Activated CD8-positive, alpha-beta memory T cell treated with anti-CD3 and anti-CD28 coated beads for 48 hours (primary cell): ENCODE data around the gene TGFB2.

Experiments used
- DNase-seq, 3 experiments: peaks; one replicate each; pipeline ENCODE4 v3.0.0-alpha.2; 2020; ENCODE audit warnings: low read depth in 2 of 3, low spot score in 2 of 3

TGFB2 gene

DNA sequence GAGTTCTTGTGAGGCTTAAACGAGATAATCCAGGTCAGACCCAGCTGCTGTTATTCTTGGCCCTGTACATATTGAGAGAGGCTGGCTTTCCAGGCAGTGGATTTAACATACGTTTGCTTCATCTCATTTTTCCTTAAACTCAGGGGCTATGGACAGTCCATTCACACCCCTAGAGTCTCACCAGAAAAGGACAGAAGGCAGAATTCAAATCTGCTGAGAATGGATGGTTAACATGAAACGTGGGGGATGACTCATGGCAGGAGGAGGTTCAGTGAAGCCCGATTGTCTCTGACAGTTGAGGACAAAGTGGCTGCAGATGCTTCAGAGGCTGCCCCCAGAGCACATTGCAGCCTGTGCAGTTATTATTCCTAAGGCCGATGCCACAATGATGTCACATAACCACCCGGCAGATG, 39.5 kb downstream of the TGFB2 start:
- no peak for DNase-seq

- DNase-seq, result no peak
Measured at GRCh38 chr1:218388591-218388990, 43.5 kb downstream of the TGFB2 start.

GRCh38 chr1:218390618-218391017, 45.5 kb downstream of the TGFB2 start:
- DNase-seq, result no peak

DNA sequence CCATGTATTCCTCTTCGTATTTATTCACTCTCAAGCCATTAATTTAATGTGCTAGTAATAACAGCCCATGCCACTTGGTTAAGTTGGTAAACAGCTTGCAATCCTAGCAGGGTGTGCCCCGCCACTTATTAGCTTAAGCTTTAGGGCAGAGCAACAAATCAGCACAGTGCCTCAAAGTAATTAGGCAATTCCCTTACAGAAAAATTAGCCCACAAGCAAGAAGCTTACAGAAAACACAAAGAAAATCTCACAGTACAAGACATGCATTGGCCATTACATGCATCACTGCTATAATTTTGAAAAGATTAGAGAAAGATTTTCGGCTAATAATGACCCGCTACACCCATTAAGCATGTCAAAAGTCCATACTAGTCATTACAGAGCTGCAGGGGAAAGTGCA, 47.6 kb downstream of the TGFB2 start:
- DNase-seq, result no peak

GRCh38 chr1:218394416-218394815, 49.3 kb downstream of the TGFB2 start:
- DNase-seq, result no peak

DNA sequence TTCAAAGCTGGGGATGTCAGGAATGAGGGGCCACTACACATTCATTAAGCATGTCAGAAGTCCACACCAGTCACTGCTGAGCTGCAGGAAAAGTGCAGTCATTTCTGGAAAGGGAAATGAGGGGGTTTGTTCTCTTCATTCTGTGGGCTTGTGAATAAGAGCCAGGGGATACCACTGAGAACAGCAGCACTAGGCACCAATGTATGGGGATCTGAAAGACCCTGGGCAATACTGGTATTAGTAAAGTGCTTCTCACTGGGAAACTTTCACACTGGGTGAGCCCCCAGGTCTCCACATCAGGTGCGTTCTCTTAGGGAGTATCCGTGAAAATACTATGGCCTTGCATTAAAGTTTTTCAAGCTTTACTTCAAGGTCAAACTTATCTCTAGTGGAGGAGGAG, 49.9 kb downstream of the TGFB2 start:
- DNase-seq, result no peak

DNA sequence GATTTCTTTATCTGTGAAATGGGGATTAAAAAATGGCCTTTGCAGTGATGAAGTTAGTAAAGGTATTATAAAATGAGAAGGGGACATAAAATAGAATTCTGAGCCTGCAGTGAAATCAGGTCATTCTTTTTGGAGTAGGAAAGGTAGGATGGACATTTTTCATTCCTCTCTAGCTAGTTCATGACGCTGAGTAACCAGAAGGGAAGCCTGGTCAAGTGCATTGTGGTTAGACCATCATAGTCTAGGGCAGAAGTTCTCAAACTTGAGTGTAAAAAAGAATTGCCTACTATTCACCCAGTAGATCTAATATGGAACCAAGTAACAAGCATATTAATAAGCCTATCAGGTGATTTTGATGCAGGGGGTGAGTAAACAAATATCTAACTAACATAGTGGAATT, 50.8 kb downstream of the TGFB2 start:
- no peak for DNase-seq

- no peak for DNase-seq
Measured at GRCh38 chr1:218397752-218398339, 52.7 kb downstream of the TGFB2 start.

DNA sequence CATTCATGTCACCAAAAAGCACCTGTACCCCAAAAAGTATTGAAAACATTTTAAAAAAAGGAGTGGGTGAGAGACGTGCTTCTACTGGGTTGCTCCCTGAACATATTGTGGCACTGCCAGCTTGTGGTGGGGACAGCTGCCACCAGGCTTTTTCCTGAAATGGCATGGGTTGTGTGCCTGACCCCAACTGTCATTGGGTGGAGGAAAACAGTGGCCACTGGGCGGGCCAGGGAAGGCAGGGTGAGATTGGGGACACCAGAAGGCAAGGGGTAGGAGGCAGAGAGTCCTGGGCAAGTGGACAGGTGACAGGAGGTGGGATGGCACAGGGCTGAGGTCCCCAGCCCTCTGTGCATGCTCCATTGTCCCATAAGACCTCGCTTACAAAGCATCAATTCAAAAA, 55.5 kb downstream of the TGFB2 start:
- no peak for DNase-seq

GRCh38 chr1:218401441-218401997, 56.4 kb downstream of the TGFB2 start:
- no peak for DNase-seq

DNA sequence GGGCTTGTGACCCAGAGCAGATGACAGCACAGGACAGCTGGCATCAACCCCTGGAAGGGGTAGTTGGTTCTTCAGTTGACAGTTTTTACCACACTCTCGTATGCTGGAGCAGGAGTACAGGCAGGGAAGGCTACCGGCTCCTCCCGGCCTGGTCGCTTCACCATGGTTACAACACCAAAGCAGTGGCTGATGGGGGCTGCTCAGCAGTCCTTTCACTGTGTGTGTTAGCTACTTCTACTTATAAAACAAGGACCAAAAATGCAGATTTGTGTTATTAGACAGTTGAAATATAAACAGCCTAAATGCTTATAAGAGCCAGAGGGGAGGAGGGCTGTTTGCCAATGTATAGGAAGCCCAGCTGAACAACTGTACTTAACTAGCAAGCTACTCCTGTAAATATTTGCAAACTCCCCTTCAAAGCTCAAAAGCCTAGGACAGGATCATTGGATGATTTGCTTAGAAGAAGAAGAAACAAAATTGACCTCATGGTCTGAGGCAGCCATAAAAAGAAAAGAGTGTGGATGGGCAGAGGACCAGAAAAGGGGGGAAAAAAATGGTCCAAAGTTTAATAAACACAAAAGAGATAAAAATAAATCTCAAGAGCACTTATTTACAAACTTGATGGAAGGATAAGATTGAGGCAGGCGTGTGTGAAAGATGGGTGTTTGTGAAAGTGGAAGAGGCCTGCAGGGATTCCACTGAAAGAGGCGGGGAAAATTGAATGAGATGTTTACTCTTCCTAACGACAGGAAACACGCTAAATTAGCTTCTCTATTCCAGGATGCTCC, 57.1 kb downstream of the TGFB2 start:
- no peak for DNase-seq

DNA sequence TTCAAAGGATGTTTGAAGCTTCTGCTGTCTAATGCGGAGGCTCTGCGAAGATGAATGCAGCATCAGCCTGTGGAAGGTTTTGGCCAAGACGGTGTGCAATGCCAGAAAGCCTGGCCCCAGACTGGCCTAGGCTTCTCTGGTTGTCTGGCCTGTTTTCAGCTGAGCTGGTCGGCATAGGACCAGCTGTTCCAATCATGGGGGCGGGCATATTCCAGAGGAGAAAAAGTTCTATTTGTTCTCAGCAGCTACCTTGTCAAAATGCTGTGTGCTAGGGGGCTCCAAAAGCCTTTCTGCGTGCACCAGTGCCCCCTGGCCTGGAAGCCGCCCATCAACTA, 57.6 kb downstream of the TGFB2 start:
- DNase-seq, result no peak

GRCh38 chr1:218403300-218403699, 58.2 kb downstream of the TGFB2 start:
- DNase-seq, result no peak

GRCh38 chr1:218407630-218408029, 62.5 kb downstream of the TGFB2 start:
- DNase-seq, result no peak

DNA sequence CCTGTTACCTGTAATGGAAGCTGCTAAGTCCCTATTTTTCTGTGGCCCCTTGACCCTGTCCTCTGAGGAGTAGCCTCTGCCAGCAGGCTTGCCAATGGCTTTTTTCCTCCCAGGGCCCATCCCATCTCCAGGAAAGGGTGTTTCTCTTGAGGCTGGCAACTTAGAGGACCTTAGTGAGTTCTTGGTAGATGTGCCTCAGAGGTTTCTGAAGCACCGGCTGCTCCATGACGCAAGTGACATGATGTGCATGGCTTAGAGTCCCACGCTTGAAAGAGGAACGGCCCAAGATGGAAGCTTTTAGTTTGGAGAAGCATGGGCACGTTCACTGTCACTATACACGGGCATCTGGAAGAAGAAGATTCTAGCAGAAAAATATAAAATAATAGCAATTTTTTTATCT, 63.0 kb downstream of the TGFB2 start:
- no peak for DNase-seq

- no peak for DNase-seq
Measured at GRCh38 chr1:218408942-218409341, 63.8 kb downstream of the TGFB2 start.

GRCh38 chr1:218409946-218410510, 64.9 kb downstream of the TGFB2 start:
- DNase-seq, result no peak

- no peak for DNase-seq
Measured at GRCh38 chr1:218411101-218411500, 66.0 kb downstream of the TGFB2 start.

- DNase-seq, result no peak
Measured at GRCh38 chr1:218412171-218412570, 67.0 kb downstream of the TGFB2 start.

- no peak for DNase-seq
Measured at GRCh38 chr1:218413179-218413578, 68.0 kb downstream of the TGFB2 start.

GRCh38 chr1:218414060-218414728, 69.1 kb downstream of the TGFB2 start:
- no peak for DNase-seq

DNA sequence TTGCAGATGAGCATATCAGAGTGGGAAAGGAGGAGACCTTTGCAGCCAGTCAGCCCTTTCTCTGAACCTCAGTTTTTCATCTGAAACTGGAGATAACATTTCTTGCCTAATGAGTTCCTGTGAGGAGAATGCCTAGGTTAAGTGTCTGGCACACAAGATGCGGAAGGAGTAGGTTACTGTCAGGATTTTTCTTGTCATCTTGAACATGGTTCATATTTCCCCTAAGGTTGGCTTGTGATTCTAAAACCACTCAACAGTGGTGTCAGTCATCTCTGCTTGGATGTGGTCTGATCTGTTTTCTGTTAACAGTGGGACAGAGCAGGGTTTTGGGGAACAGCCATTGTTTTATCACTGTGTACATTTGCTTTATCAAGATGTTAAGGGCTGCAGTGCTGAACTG, 70.6 kb downstream of the TGFB2 start:
- no peak for DNase-seq
